GM21737 (cell line): ENCODE data around the gene PLXNA4.

Experiments
- ATAC-seq: cut with Tn5 transposase; IDR thresholded peaks from one replicate; pipeline ENCODE4 v1.9.1; 2021; ENCODE audit warnings: mild to moderate bottlenecking, moderate library complexity; ENCODE audit not compliant: unreplicated experiment

PLXNA4 gene

DNA sequence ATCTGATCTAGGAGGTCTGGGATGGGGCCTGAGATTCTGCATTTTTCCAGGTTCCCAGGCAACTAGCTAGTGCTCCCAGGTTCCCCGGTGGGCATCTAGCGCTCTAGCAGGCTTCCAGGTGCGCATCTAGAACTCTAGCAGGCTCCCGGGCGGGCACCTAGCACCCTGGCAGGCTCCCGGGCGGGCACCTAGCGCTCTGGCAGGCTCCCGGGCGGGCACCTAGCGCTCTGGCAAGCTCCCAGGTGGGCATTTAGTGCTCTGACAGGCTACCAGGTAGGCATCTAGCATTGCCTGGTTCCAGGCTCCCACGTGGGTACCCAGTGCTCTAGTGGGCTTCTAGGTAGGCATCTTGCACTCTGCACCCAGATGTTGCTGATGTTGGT lies 414.7 kb downstream of the PLXNA4 start:
- no peak for ATAC-seq

DNA sequence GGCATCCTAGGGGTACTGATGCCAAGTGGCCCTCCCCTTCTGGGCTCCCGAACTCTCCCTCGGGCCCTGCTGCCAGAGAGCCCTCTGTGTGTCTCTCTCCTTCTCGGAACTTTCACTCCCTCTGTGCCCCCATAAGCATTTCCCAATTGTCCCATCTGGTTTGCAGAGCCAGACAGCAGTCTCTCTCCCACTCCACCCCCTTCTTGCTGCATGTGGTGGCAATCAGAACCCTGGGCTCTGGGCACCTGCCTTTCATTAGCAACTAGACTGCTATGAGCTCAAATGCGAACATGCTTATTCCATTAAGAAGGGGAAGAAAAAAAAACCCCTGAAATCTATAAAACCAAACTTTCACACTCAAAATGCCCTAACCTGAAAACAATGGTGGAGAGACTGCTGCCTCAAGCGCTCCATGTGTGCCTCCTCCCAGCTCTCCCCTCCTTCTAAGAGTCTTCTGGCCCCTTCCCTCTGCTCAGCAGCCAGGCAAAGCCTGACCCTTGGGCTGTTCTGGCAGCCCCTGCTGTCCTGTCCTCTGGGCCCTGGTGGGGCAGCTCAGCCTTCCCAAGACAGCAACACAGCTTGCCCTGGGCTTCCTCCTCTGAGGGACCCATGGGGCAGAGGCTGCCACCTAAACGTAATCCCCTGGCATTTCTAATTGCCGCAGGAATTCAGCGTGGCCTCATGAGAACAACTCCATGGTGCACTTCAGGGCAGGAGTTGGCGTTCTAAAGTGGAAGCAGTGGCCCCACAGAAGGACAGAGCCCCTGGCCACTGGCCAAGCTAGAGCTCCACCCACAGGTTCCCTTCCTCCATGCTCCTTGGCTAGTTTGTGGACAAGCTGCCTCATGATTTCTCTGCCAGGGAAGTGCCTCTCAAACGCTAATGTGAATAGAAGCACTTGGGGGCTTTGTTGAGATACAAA lies 415.4 kb downstream of the PLXNA4 start:
- no peak for ATAC-seq

DNA sequence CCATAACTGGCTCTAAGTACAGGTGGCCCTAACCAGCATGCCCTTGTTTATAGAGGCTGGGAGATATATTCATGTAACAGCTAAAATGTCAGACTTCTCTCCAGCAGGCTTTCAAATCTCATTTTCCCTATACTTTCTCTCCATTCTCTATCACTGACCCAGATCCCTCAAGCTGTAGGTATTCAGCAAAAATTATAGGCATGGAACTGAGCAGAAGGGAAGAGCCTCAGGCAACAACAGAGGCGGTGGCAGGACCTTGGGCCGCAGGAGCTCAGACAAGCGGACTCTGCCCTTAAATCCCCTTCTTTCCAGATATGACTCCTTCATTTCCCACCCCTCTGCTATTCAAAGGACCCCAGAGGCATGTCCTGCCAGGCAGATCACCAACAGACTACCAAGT lies 417.4 kb downstream of the PLXNA4 start:
- no peak for ATAC-seq

DNA sequence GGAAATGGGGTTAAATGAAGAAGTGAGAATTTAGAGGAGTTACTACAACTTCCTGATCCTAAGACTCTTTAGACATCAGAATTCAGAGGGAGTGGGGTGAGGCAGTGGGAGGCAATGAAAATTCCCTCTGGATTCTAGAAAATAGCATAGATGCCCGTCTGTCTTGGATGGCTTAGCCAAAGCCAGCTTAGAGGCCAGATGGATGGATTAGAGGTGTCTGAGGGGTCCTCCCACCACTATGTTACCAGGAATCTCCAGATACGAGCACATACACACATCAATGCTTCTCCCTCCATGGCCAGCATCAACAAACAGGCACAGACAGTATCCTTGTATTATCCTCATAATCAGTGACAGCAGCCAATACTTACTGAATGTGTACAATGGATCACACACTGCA lies 418.1 kb downstream of the PLXNA4 start:
- no peak for ATAC-seq

DNA sequence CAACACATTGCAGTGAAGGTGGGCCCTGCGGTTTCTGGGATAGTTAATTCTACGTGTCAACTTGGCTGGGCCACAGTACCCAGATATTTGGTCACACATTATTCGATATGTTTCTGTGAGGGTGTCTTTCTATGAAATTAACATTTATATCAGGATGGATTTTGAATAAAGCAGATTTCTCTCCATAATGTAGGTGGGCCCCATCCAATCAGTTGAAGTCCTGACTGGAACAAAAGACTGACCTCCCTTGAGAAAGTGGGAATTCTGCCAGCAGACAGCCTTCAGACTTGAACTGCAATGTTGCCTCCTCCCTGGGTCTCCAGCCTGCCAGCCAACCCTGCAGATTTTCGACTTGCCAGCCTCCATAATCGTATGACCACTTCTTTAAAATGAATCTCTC lies 420.6 kb downstream of the PLXNA4 start:
- no peak for ATAC-seq

DNA sequence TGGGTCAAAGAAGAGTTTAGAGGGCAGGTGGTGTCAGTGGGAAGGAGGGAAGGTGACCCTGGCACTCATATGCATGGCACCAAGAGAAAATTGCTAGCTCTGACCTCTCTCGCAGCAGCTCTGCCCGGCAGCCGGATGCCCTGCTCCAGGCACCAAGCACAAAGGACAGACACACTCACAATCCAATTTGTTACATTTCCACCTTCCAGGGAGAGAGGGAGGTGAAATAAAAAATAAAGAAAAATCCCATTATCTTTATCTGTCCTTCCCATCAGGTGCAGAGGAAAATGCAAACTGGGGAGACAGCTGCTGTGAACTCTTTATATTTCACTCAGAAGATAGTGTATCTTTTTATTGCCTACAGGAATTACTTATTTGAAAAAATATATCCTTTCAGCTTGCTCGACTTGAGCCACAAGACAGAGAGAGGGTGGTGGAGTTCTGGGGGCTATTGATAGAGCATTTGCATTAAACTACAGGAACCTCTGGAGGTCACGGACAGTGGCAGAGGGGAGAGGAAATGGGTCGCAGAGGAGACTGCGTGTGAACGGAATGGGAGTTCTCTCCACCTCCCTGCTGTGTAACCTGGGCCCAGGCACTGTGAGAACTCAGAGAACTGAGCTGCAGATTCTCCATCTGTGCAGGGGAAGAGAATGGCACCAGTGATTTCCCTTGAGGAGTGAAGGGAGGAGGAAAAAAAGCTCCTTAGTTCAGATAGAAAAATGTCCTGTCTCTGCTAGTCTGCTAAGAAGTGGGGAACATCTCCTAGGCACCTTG lies 421.4 kb downstream of the PLXNA4 start:
- no peak for ATAC-seq

DNA sequence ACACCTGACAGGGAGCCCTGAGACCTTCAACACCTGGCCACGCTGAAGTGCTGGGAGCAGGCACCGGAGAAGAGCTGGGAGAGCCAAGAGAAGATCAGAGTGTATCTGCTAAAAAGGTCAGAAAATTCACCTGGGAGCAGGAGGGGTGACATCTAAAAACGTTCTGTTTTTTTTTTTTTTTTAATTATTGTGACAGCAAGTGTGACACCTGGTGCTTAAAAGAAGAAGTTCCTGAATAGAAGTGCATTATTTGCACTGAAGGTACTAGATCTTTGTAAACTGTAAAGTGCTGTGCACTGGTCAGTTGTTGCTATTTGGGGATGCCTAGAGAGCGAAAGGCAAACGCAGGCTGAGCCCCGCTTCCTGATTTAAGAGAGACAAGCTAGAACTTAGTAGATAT lies 422.0 kb downstream of the PLXNA4 start:
- ATAC-seq, result no peak

GRCh38 chr7:132152131-132152889 lies 424.0 kb downstream of the PLXNA4 start:
- no peak for ATAC-seq

- no peak for ATAC-seq
These were observed 425.6 kb downstream of the PLXNA4 start for GRCh38 chr7:132150711-132151110.

GRCh38 chr7:132149436-132150304 lies 426.6 kb downstream of the PLXNA4 start:
- ATAC-seq, result no peak

- no peak for ATAC-seq
These were observed 427.4 kb downstream of the PLXNA4 start for GRCh38 chr7:132148876-132149275.

- no peak for ATAC-seq
These were observed 430.8 kb downstream of the PLXNA4 start for GRCh38 chr7:132145466-132145865.

- ATAC-seq, result no peak
These were observed 431.2 kb downstream of the PLXNA4 start for GRCh38 chr7:132145063-132145462.

GRCh38 chr7:132142006-132142405 lies 434.3 kb downstream of the PLXNA4 start:
- no peak for ATAC-seq

DNA sequence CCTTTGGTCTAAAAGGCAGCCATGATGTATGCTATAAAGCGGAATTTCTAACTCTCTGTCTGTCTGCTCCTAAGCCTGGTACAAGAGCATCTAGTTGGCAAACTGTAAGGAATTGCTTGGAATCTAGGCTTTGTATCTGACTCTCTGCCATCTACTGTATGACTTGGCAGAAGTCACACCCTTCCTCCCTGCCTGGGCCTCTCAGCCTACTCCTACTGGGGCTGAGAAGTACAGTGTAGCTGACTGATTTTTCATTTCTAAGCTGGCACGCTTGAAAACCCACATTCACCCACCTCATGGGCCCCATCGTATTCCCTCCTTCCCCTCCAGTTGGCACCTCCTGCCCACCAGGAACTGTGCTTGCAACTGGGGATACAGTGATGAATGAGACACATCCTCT lies 435.2 kb downstream of the PLXNA4 start:
- ATAC-seq, result no peak

GRCh38 chr7:132140341-132140740 lies 435.9 kb downstream of the PLXNA4 start:
- no peak for ATAC-seq

GRCh38 chr7:132138817-132139216 lies 437.5 kb downstream of the PLXNA4 start:
- no peak for ATAC-seq

DNA sequence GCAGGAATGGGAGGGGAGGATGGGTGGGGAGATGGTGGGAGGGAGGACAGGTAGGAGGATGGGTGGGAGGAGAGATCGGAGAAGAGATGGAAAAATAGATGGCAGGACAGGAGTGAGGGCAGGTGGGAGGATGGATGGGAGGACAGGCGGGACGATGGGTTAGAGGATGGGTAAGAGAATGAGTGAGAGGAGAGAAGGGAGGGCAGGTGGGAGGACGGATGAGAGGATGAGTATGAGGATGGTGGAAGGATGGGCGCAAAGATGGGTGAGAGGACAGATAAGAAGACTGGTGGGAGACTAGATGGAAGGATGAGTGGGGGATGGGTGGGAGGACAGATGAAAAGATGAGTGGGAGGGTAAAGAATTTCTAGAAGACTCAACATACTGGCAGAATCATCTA lies 438.6 kb downstream of the PLXNA4 start:
- no peak for ATAC-seq

DNA sequence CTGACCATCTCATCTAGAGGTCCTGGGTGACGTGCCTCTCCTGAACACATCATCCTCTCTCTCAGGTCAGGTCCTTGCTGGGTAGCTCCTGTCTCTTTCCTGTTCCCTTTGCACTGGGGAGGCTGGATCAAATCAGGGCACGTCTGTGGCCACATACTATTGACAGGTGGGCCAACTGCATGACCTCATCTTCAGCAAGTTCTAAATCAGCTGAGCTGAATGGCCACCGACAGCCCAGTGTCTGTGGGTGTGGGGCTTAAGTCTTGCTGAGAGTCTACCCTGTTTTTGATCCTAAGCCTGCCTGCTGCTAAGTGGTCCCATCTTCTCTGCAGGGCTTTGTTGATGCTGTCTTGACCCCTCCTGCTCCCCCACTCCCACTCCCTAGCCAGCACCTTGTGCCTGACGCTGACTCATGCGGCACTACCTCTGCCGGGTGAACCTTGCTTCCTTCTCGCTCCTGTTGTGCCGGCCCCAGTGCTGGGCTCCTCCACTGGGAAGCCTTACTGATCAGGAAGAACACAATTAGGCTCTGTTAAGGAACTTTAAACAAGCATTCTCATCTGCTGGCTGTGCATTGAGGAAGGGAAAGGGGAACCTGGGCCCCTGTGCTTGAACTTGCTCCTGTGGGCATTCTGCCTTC lies 440.4 kb downstream of the PLXNA4 start:
- no peak for ATAC-seq
